SU-DHL-6 (cell line): ENCODE data around the gene IL1RL1.

Experiments used
- H2AFZ ChIP-seq: fragments of 200-600 bp; sonication (generic); 2 replicates; pipeline ENCODE4 v1.6.1; 2014; ENCODE audit warnings: low read depth, mild to moderate bottlenecking, moderate library complexity, mixed read lengths, antibody characterized with exemption, low read length; ENCODE audit not compliant: severe bottlenecking
- H3F3A ChIP-seq: fragments of 200-600 bp; shearing (Covaris generic); 2 replicates; pipeline ENCODE4 v1.6.0; 2016; ENCODE audit warnings: antibody characterized with exemption, mild to moderate bottlenecking; ENCODE audit not compliant: insufficient read depth
- H3K27ac ChIP-seq: fragments of 200-600 bp; sonication (generic); 2 replicates; pipeline ENCODE4 v1.5.1; 2016; ENCODE audit warnings: low read depth, mild to moderate bottlenecking, low read length, moderate library complexity, mixed read lengths
- H3K27me3 ChIP-seq: fragments of 200-600 bp; sonication (generic), shearing (Covaris generic); 2 replicates; pipeline ENCODE4 v1.6.0; 2014; ENCODE audit warnings: mild to moderate bottlenecking, low read length
- H3K36me3 ChIP-seq: fragments of 200-600 bp; sonication (generic); 2 replicates; pipeline ENCODE4 v1.6.1; 2014; ENCODE audit warnings: mild to moderate bottlenecking, low read length, mixed read lengths
- H3K4me2 ChIP-seq: fragments of 300-600, 200-600 bp; shearing (Covaris generic), sonication (generic); 2 replicates; pipeline ENCODE4 v1.6.0; 2014; ENCODE audit warnings: low read length, low read depth, mild to moderate bottlenecking; ENCODE audit not compliant: poor library complexity, severe bottlenecking
- H3K4me3 ChIP-seq: fragments of 200-600 bp; sonication (generic); 2 replicates; pipeline ENCODE4 v1.5.1; 2014; ENCODE audit warnings: antibody characterized with exemption, low read length, mild to moderate bottlenecking, mixed read lengths; ENCODE audit not compliant: insufficient read depth, poor library complexity, severe bottlenecking
- H3K79me2 ChIP-seq: fragments of 200-600 bp; sonication (generic); 2 replicates; pipeline ENCODE4 v1.6.1; 2014; ENCODE audit warnings: mild to moderate bottlenecking, low read length, moderate library complexity; ENCODE audit not compliant: insufficient read depth
- H3K9ac ChIP-seq: fragments of 200-600 bp; sonication (generic); 2 replicates; pipeline ENCODE4 v1.7.0; 2014; ENCODE audit warnings: mild to moderate bottlenecking, low read length
- H3K9me2 ChIP-seq: fragments of 200-600 bp; sonication (generic); replicated peaks from 2 replicates; pipeline ENCODE4 v1.6.1; 2014; ENCODE audit warnings: low read length; ENCODE audit not compliant: insufficient read depth
- H3K9me3 ChIP-seq: fragments of 200-600 bp; sonication (generic); 2 replicates; pipeline ENCODE4 v1.6.1; 2014; ENCODE audit warnings: low read length, mixed read lengths; ENCODE audit not compliant: insufficient read depth
- H4K20me1 ChIP-seq: fragments of 200-600 bp; sonication (generic); 2 replicates; pipeline ENCODE4 v1.6.1; 2014; ENCODE audit warnings: low read depth, mild to moderate bottlenecking, antibody characterized with exemption, low read length, moderate library complexity, mixed read lengths
- CTCF ChIP-seq: fragments of 200-600 bp; sonication (generic); IDR thresholded peaks from one replicate; pipeline ENCODE4 v1.5.1; 2017; ENCODE audit warnings: antibody characterized with exemption, mild to moderate bottlenecking, low read length, moderate library complexity; ENCODE audit not compliant: insufficient read depth, poor library complexity, severe bottlenecking
- EZH2phosphoT487 ChIP-seq: fragments of 200-600 bp; sonication (generic), shearing (Covaris generic); conservative IDR thresholded peaks from 2 replicates; pipeline ENCODE4 v1.6.1; 2018; ENCODE audit warnings: mild to moderate bottlenecking, antibody characterized with exemption, low read length, moderate library complexity, mixed read lengths

Gene IL1RL1

GRCh38 chr2:102359527-102359926, 48.2 kb downstream of the IL1RL1 start:
- Histone ChIP-seq H3F3A (no peaks in the 10 kb centered on the region), H3K9ac (no peak overlapping the region), H2AFZ (no peak overlapping the region), H3K9me3 (no peaks in the 10 kb centered on the region), H3K27me3 (no peaks in the 10 kb centered on the region), H3K36me3 (no peaks in the 10 kb centered on the region), H3K4me2 (no peak overlapping the region), H3K27ac (no peak overlapping the region), H3K79me2 (no peaks in the 10 kb centered on the region), H3K4me3 (no peak overlapping the region), H3K9me2 (no peaks in the 10 kb centered on the region), H4K20me1 (no peaks in the 10 kb centered on the region)
- TF ChIP-seq CTCF = no peak
- TF ChIP-seq EZH2phosphoT487 = no peak

- H3K27me3 ChIP-seq = no peaks in the 10 kb centered on the region
- no peaks in the 10 kb centered on the region for H3K79me2 ChIP-seq
- H3F3A ChIP-seq = no peaks in the 10 kb centered on the region
- TF ChIP-seq CTCF (no peak), EZH2phosphoT487 (no peak)
- no peaks in the 10 kb centered on the region for H3K9me2 ChIP-seq
- no peaks in the 10 kb centered on the region for H3K36me3 ChIP-seq
- H3K4me3 ChIP-seq = no peak overlapping the region
- H3K9ac ChIP-seq = no peak overlapping the region
- H3K4me2 ChIP-seq = no peak overlapping the region
- peaks cover 12% of the 10 kb centered on the region; the same call in 1 of the 2 replicates for H3K9me3 ChIP-seq
- H2AFZ ChIP-seq = no peak overlapping the region
- H3K27ac ChIP-seq = no peak overlapping the region
- H4K20me1 ChIP-seq = no peaks in the 10 kb centered on the region
Measured at GRCh38 chr2:102361632-102362241, 50.4 kb downstream of the IL1RL1 start.

- no peak overlapping the region for H2AFZ ChIP-seq
- H3K36me3 ChIP-seq = no peaks in the 10 kb centered on the region
- H3K27ac ChIP-seq = no peak overlapping the region
- no peak overlapping the region for H3K9ac ChIP-seq
- TF ChIP-seq CTCF (no peak), EZH2phosphoT487 (no peak)
- no peaks in the 10 kb centered on the region for H3K27me3 ChIP-seq
- no peak overlapping the region for H3K4me2 ChIP-seq
- no peaks in the 10 kb centered on the region for H3F3A ChIP-seq
- peaks cover 12% of the 10 kb centered on the region; the same call in 1 of the 2 replicates for H3K9me3 ChIP-seq
- no peaks in the 10 kb centered on the region for H3K79me2 ChIP-seq
- no peaks in the 10 kb centered on the region for H4K20me1 ChIP-seq
- no peaks in the 10 kb centered on the region for H3K9me2 ChIP-seq
- no peak overlapping the region for H3K4me3 ChIP-seq
Measured at GRCh38 chr2:102365763-102366162, 54.4 kb downstream of the IL1RL1 start.
